GM23338 (cell line): ENCODE measurements around the gene DMRT3. TPM values are rescaled to one million over a fixed set of nuclear protein-coding genes. Genes with fewer than 3 reads are reported as not detected.

Source experiments
- ATAC-seq: fragments of 200-7000 bp; cut with Tn5 transposase; 3 replicates; pipeline ENCODE4 v1.9.1; 2020
- DNase-seq: peaks from one replicate; pipeline ENCODE4 v3.0.0-alpha.2; 2015; ENCODE audit warnings: low spot score
- H2AFZ ChIP-seq: fragments of 200-600 bp; sonication (generic); 2 replicates; pipeline ENCODE4 v1.8.0; 2016; ENCODE audit warnings: antibody characterized with exemption, mild to moderate bottlenecking, moderate library complexity
- H3F3A ChIP-seq: fragments of 200-600 bp; sonication (generic); replicated peaks from 2 replicates; pipeline ENCODE4 v1.8.0; 2017; ENCODE audit warnings: antibody characterized with exemption, mixed run types, low read depth
- H3K27ac ChIP-seq: fragments of 200-600 bp; sonication (generic); 2 replicates; pipeline ENCODE4 v1.6.1; 2016; ENCODE audit warnings: low read depth
- H3K27me3 ChIP-seq: fragments of 200-600 bp; sonication (generic); 2 replicates; pipeline ENCODE4 v1.8.0; 2016; ENCODE audit warnings: mild to moderate bottlenecking, mixed run types, moderate library complexity; ENCODE audit not compliant: insufficient read depth
- H3K36me3 ChIP-seq: fragments of 200-600 bp; sonication (generic); 2 replicates; pipeline ENCODE4 v1.8.0; 2016; ENCODE audit warnings: mild to moderate bottlenecking; ENCODE audit not compliant: insufficient read depth
- H3K4me1 ChIP-seq: fragments of 200-600 bp; sonication (generic); 2 replicates; pipeline ENCODE4 v1.8.0; 2016; ENCODE audit warnings: mild to moderate bottlenecking, moderate library complexity; ENCODE audit not compliant: insufficient read depth
- H3K4me2 ChIP-seq: fragments of 200-600 bp; sonication (generic); 2 replicates; pipeline ENCODE4 v1.7.1; 2017; ENCODE audit warnings: mixed run types
- H3K4me3 ChIP-seq: fragments of 200-600 bp; sonication (generic); 2 replicates; pipeline ENCODE4 v1.6.1; 2016; ENCODE audit warnings: mixed run types
- H3K79me2 ChIP-seq: fragments of 200-600 bp; sonication (generic); replicated peaks from 2 replicates; pipeline ENCODE4 v1.8.0; 2017; ENCODE audit warnings: mild to moderate bottlenecking; ENCODE audit not compliant: insufficient read depth
- H3K9me2 ChIP-seq: fragments of 200-600 bp; sonication (generic); 2 replicates; pipeline ENCODE4 v1.8.0; 2017; ENCODE audit not compliant: insufficient read depth
- H4K20me1 ChIP-seq: fragments of 200-600 bp; sonication (generic); replicated peaks from 2 replicates; pipeline ENCODE4 v1.8.0; 2017; ENCODE audit warnings: mild to moderate bottlenecking; ENCODE audit not compliant: insufficient read depth
- H3K27ac Mint-ChIP-seq: 2 replicates; pipeline ENCODE4 v1.8.0; 2020; ENCODE audit warnings: inconsistent platforms, mild to moderate bottlenecking, moderate library complexity, mixed read lengths
- H3K27me3 Mint-ChIP-seq: 3 replicates; pipeline ENCODE4 v1.8.0; 2022; ENCODE audit warnings: low read depth, mild to moderate bottlenecking, moderate library complexity, mixed read lengths, inconsistent platforms; ENCODE audit not compliant: insufficient read depth, poor library complexity
- H3K36me3 Mint-ChIP-seq: 3 replicates; pipeline ENCODE4 v1.8.0; 2021; ENCODE audit warnings: low read depth, mild to moderate bottlenecking, inconsistent platforms, moderate library complexity, mixed read lengths
- H3K4me1 Mint-ChIP-seq: 3 replicates; pipeline ENCODE4 v1.8.0; 2020; ENCODE audit warnings: mild to moderate bottlenecking, inconsistent platforms, mixed read lengths
- H3K4me3 Mint-ChIP-seq: 3 replicates; pipeline ENCODE4 v1.8.0; 2021; ENCODE audit warnings: moderate library complexity, mild to moderate bottlenecking, inconsistent platforms, mixed read lengths
- H3K9me3 Mint-ChIP-seq: 3 replicates; pipeline ENCODE4 v1.8.0; 2020; ENCODE audit warnings: moderate library complexity, mild to moderate bottlenecking, inconsistent platforms, mixed read lengths
- CREB1 ChIP-seq: fragments of 250-450 bp; sonication (Bioruptor Pico); IDR thresholded peaks from 2 replicates; pipeline ENCODE4 v1.5.0; 2020; ENCODE audit warnings: low read depth, mild to moderate bottlenecking, moderate library complexity
- CTCF ChIP-seq, 2 experiments: fragments of 200-600 bp in 1 of 2; sonication (generic) in 1 of 2; conservative IDR thresholded peaks; 2 replicates each; pipeline versions ENCODE4 v1.5.1 to v1.6.1; 2016 to 2017; ENCODE audit warnings: antibody characterized with exemption in 2 of 2, low read depth in 2 of 2, mild to moderate bottlenecking in 2 of 2, moderate library complexity in 1 of 2
- ETS1 ChIP-seq: IDR thresholded peaks from 2 replicates; pipeline ENCODE4 v1.6.1; 2016; ENCODE audit warnings: antibody characterized with exemption
- EZH2 ChIP-seq: fragments of 200-600 bp; sonication (generic); IDR thresholded peaks from one replicate; pipeline ENCODE4 v1.8.0; 2017; ENCODE audit warnings: antibody characterized with exemption, mild to moderate bottlenecking, low read depth; ENCODE audit not compliant: unreplicated experiment
- EZH2phosphoT487 ChIP-seq: fragments of 200-600 bp; sonication (generic); IDR thresholded peaks from one replicate; pipeline ENCODE4 v1.8.1; 2018; ENCODE audit warnings: antibody characterized with exemption; ENCODE audit not compliant: unreplicated experiment
- JUNB ChIP-seq: IDR thresholded peaks from one replicate; pipeline ENCODE4 v1.6.1; 2016; ENCODE audit warnings: antibody characterized with exemption; ENCODE audit not compliant: unreplicated experiment
- NANOG ChIP-seq: IDR thresholded peaks from 2 replicates; pipeline ENCODE4 v1.6.1; 2016; ENCODE audit warnings: antibody characterized with exemption, borderline replicate concordance
- POLR2AphosphoS5 ChIP-seq: IDR thresholded peaks from 2 replicates; pipeline ENCODE4 v1.6.1; 2016; ENCODE audit warnings: antibody characterized with exemption, low read depth
- REST ChIP-seq: IDR thresholded peaks from one replicate; pipeline ENCODE4 v1.6.1; 2018; ENCODE audit warnings: antibody characterized with exemption; ENCODE audit not compliant: unreplicated experiment
- STAT1 ChIP-seq: IDR thresholded peaks from one replicate; pipeline ENCODE4 v1.6.1; 2016; ENCODE audit warnings: antibody characterized with exemption; ENCODE audit not compliant: unreplicated experiment
- ZNF114 ChIP-seq: fragments of 250-450 bp; sonication (Bioruptor Pico); IDR thresholded peaks from 2 replicates; pipeline ENCODE4 v1.5.0; 2020; ENCODE audit warnings: mild to moderate bottlenecking, moderate library complexity
- ZNF331 ChIP-seq: fragments of 250-450 bp; sonication (Bioruptor Pico); IDR thresholded peaks from 2 replicates; pipeline ENCODE4 v1.5.0; 2020; ENCODE audit warnings: low read depth, mild to moderate bottlenecking, moderate library complexity
- polyA plus RNA-seq: library from polyadenylated mRNA; unstranded; fragments of >200 nt; fragmentation: Nextera tagmentation; extraction: Ambion mirVana; gene quantifications from 2 replicates; pipeline ENCODE4 v1.2.1, GENCODE V29; 2016
- total RNA-seq: library from RNA; depleted of rRNA; stranded (reverse); fragments of >200 nt; shearing (Covaris generic); gene quantifications from 2 replicates; pipeline ENCODE4 v1.2.3, GENCODE V29; 2014
- TF ChIP-seq, protein P1 (sequence below): fragments of 250-450 bp; sonication (Bioruptor Pico); IDR thresholded peaks from 2 replicates; pipeline ENCODE4 v1.5.0; 2020; ENCODE audit warnings: mild to moderate bottlenecking, moderate library complexity

Gene DMRT3
- total and polyA plus RNA-seq, 2 experiments from 2014 or later = not detected

GRCh38 chr9:1001838-1002237, 25.4 kb downstream of the DMRT3 start:
- no peaks in the 10 kb centered on the region for H3K9me2 ChIP-seq
- H3K9me3 Mint-ChIP-seq = peaks cover 46% of the 10 kb centered on the region
- H4K20me1 ChIP-seq = no peaks in the 10 kb centered on the region
- H3K4me1 ChIP-seq = no peaks in the 10 kb centered on the region
- TF ChIP-seq CREB1 (CRISPR knock-in tag) (no peak), ZNF331 (no peak), CTCF (conservative IDR thresholded peaks at IDR 0.05; ENCODE audit: low read depth in 2 of 2) (no peak), REST (no peak), EZH2 (no peak), ETS1 (no peak), POLR2AphosphoS5 (no peak), ZNF114 (CRISPR knock-in tag) (no peak), STAT1 (no peak), NANOG (no peak), EZH2phosphoT487 (no peak), JUNB (no peak)
- TF ChIP-seq, protein P1, sequence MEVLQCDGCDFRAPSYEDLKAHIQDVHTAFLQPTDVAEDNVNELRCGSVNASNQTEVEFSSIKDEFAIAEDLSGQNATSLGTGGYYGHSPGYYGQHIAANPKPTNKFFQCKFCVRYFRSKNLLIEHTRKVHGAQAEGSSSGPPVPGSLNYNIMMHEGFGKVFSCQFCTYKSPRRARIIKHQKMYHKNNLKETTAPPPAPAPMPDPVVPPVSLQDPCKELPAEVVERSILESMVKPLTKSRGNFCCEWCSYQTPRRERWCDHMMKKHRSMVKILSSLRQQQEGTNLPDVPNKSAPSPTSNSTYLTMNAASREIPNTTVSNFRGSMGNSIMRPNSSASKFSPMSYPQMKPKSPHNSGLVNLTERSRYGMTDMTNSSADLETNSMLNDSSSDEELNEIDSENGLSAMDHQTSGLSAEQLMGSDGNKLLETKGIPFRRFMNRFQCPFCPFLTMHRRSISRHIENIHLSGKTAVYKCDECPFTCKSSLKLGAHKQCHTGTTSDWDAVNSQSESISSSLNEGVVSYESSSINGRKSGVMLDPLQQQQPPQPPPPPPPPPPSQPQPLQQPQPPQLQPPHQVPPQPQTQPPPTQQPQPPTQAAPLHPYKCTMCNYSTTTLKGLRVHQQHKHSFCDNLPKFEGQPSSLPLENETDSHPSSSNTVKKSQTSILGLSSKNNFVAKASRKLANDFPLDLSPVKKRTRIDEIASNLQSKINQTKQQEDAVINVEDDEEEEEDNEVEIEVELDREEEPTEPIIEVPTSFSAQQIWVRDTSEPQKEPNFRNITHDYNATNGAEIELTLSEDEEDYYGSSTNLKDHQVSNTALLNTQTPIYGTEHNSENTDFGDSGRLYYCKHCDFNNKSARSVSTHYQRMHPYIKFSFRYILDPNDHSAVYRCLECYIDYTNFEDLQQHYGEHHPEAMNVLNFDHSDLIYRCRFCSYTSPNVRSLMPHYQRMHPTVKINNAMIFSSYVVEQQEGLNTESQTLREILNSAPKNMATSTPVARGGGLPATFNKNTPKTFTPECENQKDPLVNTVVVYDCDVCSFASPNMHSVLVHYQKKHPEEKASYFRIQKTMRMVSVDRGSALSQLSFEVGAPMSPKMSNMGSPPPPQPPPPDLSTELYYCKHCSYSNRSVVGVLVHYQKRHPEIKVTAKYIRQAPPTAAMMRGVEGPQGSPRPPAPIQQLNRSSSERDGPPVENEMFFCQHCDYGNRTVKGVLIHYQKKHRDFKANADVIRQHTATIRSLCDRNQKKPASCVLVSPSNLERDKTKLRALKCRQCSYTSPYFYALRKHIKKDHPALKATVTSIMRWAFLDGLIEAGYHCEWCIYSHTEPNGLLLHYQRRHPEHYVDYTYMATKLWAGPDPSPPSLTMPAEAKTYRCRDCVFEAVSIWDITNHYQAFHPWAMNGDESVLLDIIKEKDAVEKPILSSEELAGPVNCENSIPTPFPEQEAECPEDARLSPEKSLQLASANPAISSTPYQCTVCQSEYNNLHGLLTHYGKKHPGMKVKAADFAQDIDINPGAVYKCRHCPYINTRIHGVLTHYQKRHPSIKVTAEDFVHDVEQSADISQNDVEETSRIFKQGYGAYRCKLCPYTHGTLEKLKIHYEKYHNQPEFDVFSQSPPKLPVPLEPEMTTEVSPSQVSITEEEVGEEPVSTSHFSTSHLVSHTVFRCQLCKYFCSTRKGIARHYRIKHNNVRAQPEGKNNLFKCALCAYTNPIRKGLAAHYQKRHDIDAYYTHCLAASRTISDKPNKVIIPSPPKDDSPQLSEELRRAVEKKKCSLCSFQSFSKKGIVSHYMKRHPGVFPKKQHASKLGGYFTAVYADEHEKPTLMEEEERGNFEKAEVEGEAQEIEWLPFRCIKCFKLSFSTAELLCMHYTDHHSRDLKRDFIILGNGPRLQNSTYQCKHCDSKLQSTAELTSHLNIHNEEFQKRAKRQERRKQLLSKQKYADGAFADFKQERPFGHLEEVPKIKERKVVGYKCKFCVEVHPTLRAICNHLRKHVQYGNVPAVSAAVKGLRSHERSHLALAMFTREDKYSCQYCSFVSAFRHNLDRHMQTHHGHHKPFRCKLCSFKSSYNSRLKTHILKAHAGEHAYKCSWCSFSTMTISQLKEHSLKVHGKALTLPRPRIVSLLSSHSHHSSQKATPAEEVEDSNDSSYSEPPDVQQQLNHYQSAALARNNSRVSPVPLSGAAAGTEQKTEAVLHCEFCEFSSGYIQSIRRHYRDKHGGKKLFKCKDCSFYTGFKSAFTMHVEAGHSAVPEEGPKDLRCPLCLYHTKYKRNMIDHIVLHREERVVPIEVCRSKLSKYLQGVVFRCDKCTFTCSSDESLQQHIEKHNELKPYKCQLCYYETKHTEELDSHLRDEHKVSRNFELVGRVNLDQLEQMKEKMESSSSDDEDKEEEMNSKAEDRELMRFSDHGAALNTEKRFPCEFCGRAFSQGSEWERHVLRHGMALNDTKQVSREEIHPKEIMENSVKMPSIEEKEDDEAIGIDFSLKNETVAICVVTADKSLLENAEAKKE = no peak
- no peaks in the 10 kb centered on the region for H3K27me3 ChIP-seq
- H3K4me3 Mint-ChIP-seq = no peak overlapping the region
- H3F3A ChIP-seq = peaks cover 12% of the 10 kb centered on the region
- no peak for ATAC-seq
- peaks cover 4% of the 10 kb centered on the region for H3K4me1 Mint-ChIP-seq
- no peaks in the 10 kb centered on the region for H3K79me2 ChIP-seq
- H2AFZ ChIP-seq = no peak overlapping the region
- H3K4me2 ChIP-seq = no peak overlapping the region
- DNase-seq = no peak
- H3K4me3 ChIP-seq = no peak overlapping the region
- no peak overlapping the region for H3K27ac Mint-ChIP-seq
- H3K36me3 Mint-ChIP-seq = peaks cover 25% of the 10 kb centered on the region
- H3K27ac ChIP-seq = no peak overlapping the region
- peaks cover 3% of the 10 kb centered on the region; the same call in 1 of the 2 replicates for H3K36me3 ChIP-seq
- peaks cover 15% of the 10 kb centered on the region for H3K27me3 Mint-ChIP-seq
